ENCODE results near the gene CIAO2A. TPM values are rescaled to one million over a fixed set of nuclear protein-coding genes. Genes with fewer than 3 reads are reported as not detected.
"Not testable (repeated sequence)": the region's sequence is repeated elsewhere in the genome, so short reads cannot be mapped to it uniquely, and the experiment has no call there.

The CIAO2A gene
- total and polyA plus RNA-seq, 2 donors (not counting 3 experiments of a cell fraction or from before 2014, with no cell fraction given) = 37.1 to 55.3 TPM

- Histone ChIP-seq H3K36me3 (ENCODE audit: control insufficient read depth in 2 of 2, extremely low read depth in 1 of 2, insufficient read depth in 2 of 2, low read length in 2 of 2) (peaks cover 18 to 21% of the 10 kb centered on the region in 2 experiments), H3K27ac (ENCODE audit: insufficient read depth, low read depth, low read length) (no peak overlapping the region), H4K20me1 (replicated peaks; ENCODE audit: control insufficient read depth, extremely low read depth, insufficient read depth, low read length) (no peaks in the 10 kb centered on the region), H2AFZ (ENCODE audit: low read depth, low read length) (no peak overlapping the region), H3K9me1 (replicated peaks; ENCODE audit: control insufficient read depth, extremely low read depth, insufficient read depth, low read length) (no peaks in the 10 kb centered on the region), H3K4me2 (ENCODE audit: insufficient read depth, low read length) (no peak overlapping the region), H3K4me3 (replicated peaks in 1 of 3; ENCODE audit: insufficient read depth in 1 of 3, low read depth in 1 of 3, low read length in 3 of 3) (no peak overlapping the region), H3K27me3 (ENCODE audit: control insufficient read depth in 2 of 2, insufficient read depth in 2 of 2, low read length in 2 of 2) (no peaks in the 10 kb centered on the region), H3K4me1 (ENCODE audit: control insufficient read depth, extremely low read depth, insufficient read depth, low read length) (no peaks in the 10 kb centered on the region), H3K9ac (replicated peaks; ENCODE audit: extremely low read depth, insufficient read depth, low read length) (no peak overlapping the region), H3K79me2 (ENCODE audit: control insufficient read depth, insufficient read depth, low read length) (no peaks in the 10 kb centered on the region), H3K9me3 (replicated peaks; ENCODE audit: control insufficient read depth, insufficient read depth, low read length) (no peaks in the 10 kb centered on the region)
- intact Hi-C loops (cut with micrococcal nuclease) (no loop called here), dilution Hi-C loops (cut with MboI; ENCODE audit: extremely low pct_ligation_motif_present, low sequenced_read_pairs) (no loop called here)
- CTCF ChIA-PET = no interaction called here
- DNase-seq (ENCODE audit: low read depth, low spot score) (no peak), FAIRE-seq (no peak)
- TF ChIP-seq CTCF (IDR thresholded peaks at IDR 0.05; ENCODE audit: extremely low read depth in 1 of 2, insufficient read depth in 1 of 2, low read depth in 1 of 2, low read length in 2 of 2) = no peak
- TF ChIP-seq MYC (IDR thresholded peaks at IDR 0.05; ENCODE audit: low read depth, low read length) = no peak
- TF ChIP-seq MAX (IDR thresholded peaks at IDR 0.05; ENCODE audit: insufficient read depth, insufficient read length) = no peak
- TF ChIP-seq POLR2A (IDR thresholded peaks at IDR 0.05; ENCODE audit: low read depth, low read length) = no peak
- TF ChIP-seq GATA2 (IDR thresholded peaks at IDR 0.05; ENCODE audit: insufficient read depth, insufficient read length, low read depth, low read length) = no peak
- no peak for TF ChIP-seq FOS (IDR thresholded peaks at IDR 0.05; ENCODE audit: borderline replicate concordance, insufficient read depth, low read length)
- POLR2A ChIA-PET = no interaction called here
- BruUV-seq (replicated peaks) = no TSS peak
These were observed 28.0 kb upstream of the CIAO2A start for GRCh38 chr15:64121614-64122013.

- H3K4me1 ChIP-seq (ENCODE audit: control insufficient read depth, extremely low read depth, insufficient read depth, low read length); H4K20me1 ChIP-seq (replicated peaks; ENCODE audit: control insufficient read depth, extremely low read depth, insufficient read depth, low read length); H3K9me1 ChIP-seq (replicated peaks; ENCODE audit: control insufficient read depth, extremely low read depth, insufficient read depth, low read length); intact Hi-C loops (cut with micrococcal nuclease); FAIRE-seq; DNase-seq (ENCODE audit: low read depth, low spot score); H3K27ac ChIP-seq (ENCODE audit: insufficient read depth, low read depth, low read length); H3K9me3 ChIP-seq (replicated peaks; ENCODE audit: control insufficient read depth, insufficient read depth, low read length); H3K79me2 ChIP-seq (ENCODE audit: control insufficient read depth, insufficient read depth, low read length); H3K4me2 ChIP-seq (ENCODE audit: insufficient read depth, low read length); BruUV-seq (replicated peaks); H3K4me3 ChIP-seq (replicated peaks in 1 of 3; ENCODE audit: insufficient read depth in 1 of 3, low read depth in 1 of 3, low read length in 3 of 3); H2AFZ ChIP-seq (ENCODE audit: low read depth, low read length); CTCF ChIA-PET; POLR2A ChIA-PET; dilution Hi-C loops (cut with MboI; ENCODE audit: extremely low pct_ligation_motif_present, low sequenced_read_pairs); H3K27me3 ChIP-seq (ENCODE audit: control insufficient read depth in 2 of 2, insufficient read depth in 2 of 2, low read length in 2 of 2); H3K9ac ChIP-seq (replicated peaks; ENCODE audit: extremely low read depth, insufficient read depth, low read length): not testable (repeated sequence)
- H3K36me3 ChIP-seq (ENCODE audit: control insufficient read depth in 2 of 2, extremely low read depth in 1 of 2, insufficient read depth in 2 of 2, low read length in 2 of 2) = peaks cover 16 to 26% of the 10 kb centered on the region in 2 experiments
These were observed 26.7 kb upstream of the CIAO2A start for GRCh38 chr15:64120322-64120721.
